Measurements from ENCODE around the gene MYO9B.

DNA sequence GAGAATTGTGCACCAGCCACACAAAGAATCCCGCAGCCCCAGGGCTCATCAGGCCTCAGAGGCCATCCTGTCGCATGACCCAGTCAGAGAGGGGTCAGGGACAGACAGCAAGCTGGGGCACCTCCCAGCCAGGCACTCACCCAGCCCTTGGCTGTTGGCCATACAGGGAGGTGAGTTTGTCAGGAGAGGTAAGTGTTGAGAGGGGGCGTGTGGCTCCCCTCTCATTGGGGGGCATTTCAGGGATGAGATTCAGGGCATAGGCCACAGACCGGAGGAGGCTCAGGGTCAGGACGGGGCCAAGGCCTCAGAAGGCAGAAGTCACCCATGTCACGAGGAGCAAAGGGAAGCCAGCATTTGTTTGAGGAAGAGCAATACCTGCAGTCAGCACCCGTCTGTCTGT lies 37.1 kb downstream of the MYO9B start:
- no peak for TF ChIP-seq CTCF (IDR thresholded peaks at IDR 0.05; ENCODE audit: low read length)
- no peak for TF ChIP-seq EZH2 (IDR thresholded peaks at IDR 0.05; ENCODE audit: borderline replicate concordance, low read length)
